Activated CD4-positive, alpha-beta T cell treated with anti-CD3 and anti-CD28 coated beads, Interleukin-2, amount 50 U/mL, for 16 hours (primary cell): Measurements from ENCODE around the gene KCTD2.
A peak's percentile ranks its signal among the peaks of the same experiment; 100 is the strongest.

Experiments used
- DNase-seq: peaks from one replicate; pipeline ENCODE4 v3.0.0-alpha.2; 2020

Gene KCTD2

GRCh38 chr17:75102385-75102821 lies 55.4 kb downstream of the KCTD2 start:
- no peak for DNase-seq

GRCh38 chr17:75103601-75104554 lies 56.9 kb downstream of the KCTD2 start:
- no peak for DNase-seq

GRCh38 chr17:75105126-75106080 lies 58.4 kb downstream of the KCTD2 start:
- DNase-seq = no peak

- DNase-seq = no peak
These were observed 61.2 kb downstream of the KCTD2 start for GRCh38 chr17:75108193-75108592.

DNA sequence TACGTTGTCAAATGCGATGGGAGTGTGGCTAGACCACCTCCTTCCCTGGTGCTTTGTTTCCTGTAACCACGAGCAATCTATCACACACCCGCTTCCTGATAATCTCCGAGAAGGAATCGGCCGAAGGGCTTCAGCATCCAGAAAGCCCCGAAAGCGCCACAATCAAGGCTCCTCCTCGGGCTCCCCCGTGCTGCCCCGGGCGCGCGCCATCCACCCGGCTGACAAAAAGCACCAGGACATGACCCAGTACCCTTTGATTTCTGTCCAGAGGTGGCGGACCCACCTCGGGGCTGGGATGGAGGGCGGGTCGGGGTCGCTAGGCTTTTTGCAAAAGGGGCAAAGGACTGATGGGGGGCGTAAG lies 62.0 kb downstream of the KCTD2 start:
- no peak for DNase-seq

DNA sequence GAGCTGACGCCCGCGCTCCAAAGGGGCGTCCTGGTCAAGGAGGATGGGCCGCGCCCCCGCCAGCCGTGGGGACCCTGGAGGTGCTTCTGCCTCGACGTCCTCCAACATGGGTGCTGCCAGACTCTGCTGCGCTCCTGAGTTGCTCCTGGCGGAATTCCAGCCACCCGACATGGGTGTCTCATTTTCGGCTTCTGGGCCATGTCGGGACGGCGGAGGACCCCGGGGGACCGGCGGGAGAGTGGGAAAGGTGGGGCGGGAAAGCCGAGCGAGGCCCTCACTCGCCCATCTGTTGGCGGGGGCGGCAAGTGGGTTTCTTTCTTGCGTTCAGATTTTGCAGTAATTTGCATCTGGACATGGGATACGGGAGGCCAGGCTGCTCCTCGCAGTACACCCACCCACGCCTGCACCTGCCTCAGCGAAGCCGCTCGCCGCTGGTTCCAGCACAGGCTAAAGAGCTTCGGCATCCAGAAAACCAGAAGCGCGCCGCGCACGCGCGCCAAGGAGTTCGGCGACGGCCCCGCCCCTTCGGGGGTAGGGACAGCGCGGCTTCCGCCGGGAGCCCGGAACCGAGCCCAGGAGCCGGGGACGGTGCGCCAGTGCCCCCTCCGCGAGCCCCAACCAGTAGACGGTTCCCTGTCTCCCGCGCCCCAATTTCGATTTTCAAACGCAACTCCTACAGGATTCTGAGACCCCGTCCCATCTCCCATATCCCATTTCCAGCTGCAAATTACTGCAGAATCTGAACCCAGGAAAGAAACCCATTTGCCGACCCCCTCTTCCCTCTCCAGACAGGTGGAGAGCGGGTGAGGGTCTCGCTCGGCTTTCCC lies 62.6 kb downstream of the KCTD2 start, which contains the start of gene ARMC7:
ARMC7 (plus strand) TSS at position 563 of the 827 bp plus-strand sequence. CDS start 320 bp downstream, outside the sequence.
- DNase-seq = peak; percentile 95

DNA sequence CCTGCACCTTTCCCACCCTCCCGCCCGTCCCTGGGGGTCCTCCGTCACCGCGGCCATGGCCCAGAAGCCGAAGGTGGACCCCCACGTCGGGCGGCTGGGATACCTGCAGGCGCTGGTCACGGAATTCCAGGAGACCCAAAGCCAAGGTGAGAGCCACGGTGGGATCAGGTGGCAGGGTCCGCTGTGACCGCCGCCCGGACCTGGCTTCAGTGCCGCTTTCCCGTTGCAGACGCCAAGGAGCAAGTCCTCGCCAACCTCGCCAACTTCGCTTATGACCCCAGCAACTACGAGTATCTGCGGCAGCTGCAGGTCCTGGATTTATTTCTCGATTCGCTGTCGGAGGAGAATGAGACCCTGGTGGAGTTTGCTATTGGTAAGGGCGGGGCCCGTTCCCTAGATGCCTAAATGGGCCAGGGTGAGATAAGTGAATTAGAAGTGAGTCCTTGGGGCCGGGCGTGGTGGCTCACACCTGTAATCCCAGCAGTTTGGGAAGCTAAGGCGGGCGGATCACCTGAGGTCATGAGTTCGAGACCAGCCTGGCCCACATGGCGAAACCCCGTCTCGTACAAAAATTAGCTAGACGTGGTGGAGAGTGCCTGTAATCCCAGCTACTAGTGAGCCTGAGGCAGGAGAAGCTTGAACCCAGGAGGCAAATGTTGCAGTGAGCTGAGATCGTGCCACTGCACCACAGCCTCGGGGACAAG lies 63.4 kb downstream of the KCTD2 start:
- DNase-seq = no peak

GRCh38 chr17:75111777-75112335 lies 64.8 kb downstream of the KCTD2 start:
- no peak for DNase-seq

DNA sequence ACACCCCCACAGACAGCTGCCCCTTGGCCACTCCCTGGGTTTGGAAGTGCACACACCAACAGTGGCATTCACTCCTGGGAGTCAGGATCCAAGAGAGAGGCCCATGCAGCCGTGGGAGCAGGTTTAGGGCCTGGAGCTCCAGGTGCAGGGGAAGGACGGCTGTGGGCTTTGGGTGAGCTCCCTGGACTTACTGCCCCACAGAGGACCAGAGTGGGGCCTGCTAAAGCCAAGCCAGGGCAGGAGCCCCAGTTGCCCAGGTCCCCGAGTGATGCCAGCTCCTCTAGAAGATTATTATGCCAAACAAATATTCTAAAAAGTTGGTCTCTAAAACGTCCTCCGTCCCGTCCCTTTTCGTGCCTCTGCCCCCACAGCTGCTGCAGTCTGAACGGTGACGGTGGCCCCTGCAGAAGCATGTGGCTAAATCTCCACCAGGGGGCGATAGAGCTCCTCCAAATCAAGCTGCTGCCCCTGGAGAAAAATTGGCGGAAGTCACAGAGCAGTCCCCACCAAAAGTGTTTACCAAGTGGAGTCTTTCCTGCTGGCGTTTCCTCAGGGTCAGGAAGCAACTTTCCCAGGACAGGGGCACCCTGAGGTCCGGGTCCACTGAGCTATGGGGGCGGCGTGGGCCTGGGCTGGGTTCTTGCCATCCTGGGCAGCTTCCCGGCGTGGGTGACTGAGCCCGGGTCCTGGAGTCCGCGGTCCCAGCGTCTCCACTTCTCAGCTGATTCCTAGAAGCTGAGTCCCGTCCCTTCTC lies 67.0 kb downstream of the KCTD2 start:
- peak; percentile 93 for DNase-seq

DNA sequence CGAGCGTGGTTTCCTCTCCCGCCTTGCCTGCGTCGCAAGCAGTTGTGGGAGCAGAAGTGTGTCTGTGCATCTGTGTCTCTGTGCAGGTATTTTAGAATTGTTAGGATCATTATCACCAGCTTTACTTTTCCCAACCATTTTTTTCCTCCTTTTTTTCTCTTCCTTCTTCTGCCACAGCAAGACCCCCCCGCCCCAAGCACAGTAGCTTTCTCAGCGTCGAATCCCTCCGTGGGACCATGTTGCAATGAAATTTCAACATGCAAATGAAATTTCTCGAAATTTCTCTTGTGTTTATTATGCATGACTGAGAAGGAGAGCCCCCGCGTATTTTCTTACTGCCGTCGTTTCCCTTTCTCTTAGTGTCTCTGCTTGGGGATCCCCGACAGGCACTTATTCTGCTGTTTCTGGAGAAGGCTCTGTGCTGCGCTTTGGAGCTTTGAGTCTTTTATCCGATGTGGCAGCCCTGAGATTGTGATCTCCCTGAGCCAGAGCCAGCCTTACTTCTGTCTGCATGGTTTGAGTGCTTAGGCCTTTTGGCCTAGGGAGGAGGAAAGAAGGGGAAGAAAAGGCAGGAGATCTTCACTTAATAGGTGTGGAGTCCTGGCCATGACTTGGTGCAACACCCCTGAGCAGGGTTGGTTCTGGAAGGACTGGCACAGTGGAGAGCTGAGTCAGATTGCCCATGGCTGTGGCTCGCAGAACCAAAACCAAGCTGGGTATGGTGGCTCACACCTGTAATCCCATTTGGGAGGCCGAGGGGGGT lies 67.7 kb downstream of the KCTD2 start:
- no peak for DNase-seq
